Retinal pigment epithelial cell (primary cell): ENCODE data around the gene RAD51.

ENCODE experiments used
- DNase-seq: peaks from one replicate; pipeline ENCODE4 v3.0.0-alpha.2; 2010; ENCODE audit warnings: low read depth
- H3K4me3 ChIP-seq: 2 replicates; pipeline ENCODE4 v1.5.1; 2011; ENCODE audit warnings: mild to moderate bottlenecking, low read length, control low read depth, moderate library complexity
- CTCF ChIP-seq: conservative IDR thresholded peaks from 2 replicates; pipeline ENCODE4 v1.5.1; 2011; ENCODE audit warnings: low read depth, low read length, control low read depth, inconsistent platforms

The RAD51 gene

DNA sequence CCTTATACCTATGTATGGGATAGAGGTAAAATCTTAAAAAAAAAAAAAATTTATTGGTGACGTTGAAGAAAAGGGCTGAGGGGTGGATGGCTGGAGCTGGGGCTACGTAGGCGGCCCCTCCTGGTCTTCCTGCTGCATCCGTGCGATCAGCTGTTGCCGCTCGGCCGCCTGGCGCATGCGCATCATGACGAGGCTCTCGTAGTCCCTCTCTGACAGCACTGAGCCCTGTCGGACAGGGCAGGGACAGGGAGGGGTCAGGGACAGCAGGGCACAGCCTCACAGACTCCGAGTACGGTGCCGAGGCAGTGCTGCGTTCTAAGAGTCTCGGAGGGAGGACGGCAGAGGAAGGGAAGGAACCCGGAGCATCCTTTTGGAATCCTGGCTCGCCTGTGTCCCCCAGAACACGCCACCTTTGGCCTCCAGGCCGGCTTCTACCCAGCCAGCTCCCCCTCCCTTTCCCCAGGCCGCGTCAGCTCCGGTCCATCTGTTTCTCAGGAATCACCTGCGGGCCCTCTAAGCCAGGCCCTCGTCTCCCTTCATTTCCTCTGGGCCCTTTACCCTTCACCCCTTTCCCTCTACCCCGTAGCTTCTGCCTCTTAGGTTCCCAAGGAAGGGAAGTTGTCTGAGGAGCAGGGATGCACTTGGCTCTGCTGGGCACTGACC, 73.0 kb downstream of the RAD51 start:
- H3K4me3 ChIP-seq = no peak overlapping the region
- no peak for DNase-seq
- no peak for TF ChIP-seq CTCF

GRCh38 chr15:40768521-40769273, 73.7 kb downstream of the RAD51 start:
- DNase-seq = no peak
- no peak overlapping the region for H3K4me3 ChIP-seq
- no peak for TF ChIP-seq CTCF

GRCh38 chr15:40769274-40770146, 74.5 kb downstream of the RAD51 start, which contains the start of gene C15orf62:
C15orf62 (plus strand) TSS chr15:40769980; CDS start chr15:40770496, 516 bp downstream.
- no peak for TF ChIP-seq CTCF
- no peak within 1 kb of the TSS for H3K4me3 ChIP-seq
- no peak for DNase-seq

GRCh38 chr15:40770147-40770721, 75.3 kb downstream of the RAD51 start:
- TF ChIP-seq CTCF = no peak
- H3K4me3 ChIP-seq = no peak overlapping the region
- no peak for DNase-seq

- H3K4me3 ChIP-seq = no peak overlapping the region
- no peak for TF ChIP-seq CTCF
- no peak for DNase-seq
Observed at GRCh38 chr15:40771242-40771641, 76.3 kb downstream of the RAD51 start.

GRCh38 chr15:40772014-40772413, 77.0 kb downstream of the RAD51 start:
- TF ChIP-seq CTCF = no peak
- DNase-seq = no peak
- H3K4me3 ChIP-seq = no peak overlapping the region
